HFFc6 (cell line): ENCODE data around the gene KMO. TPM values are rescaled to one million over a fixed set of nuclear protein-coding genes. Genes with fewer than 3 reads are reported as not detected.

Source experiments
- DNase-seq: peaks from one replicate; pipeline ENCODE4 v3.0.0-alpha.2; 2018
- H3K27ac Mint-ChIP-seq: 2 replicates; pipeline ENCODE4 v1.8.0; 2020; ENCODE audit warnings: mild to moderate bottlenecking, mixed read lengths
- H3K27me3 Mint-ChIP-seq: 2 replicates; pipeline ENCODE4 v1.8.0; 2021; ENCODE audit warnings: mild to moderate bottlenecking, moderate library complexity, mixed read lengths; ENCODE audit not compliant: insufficient read depth
- H3K36me3 Mint-ChIP-seq: 2 replicates; pipeline ENCODE4 v1.8.0; 2021; ENCODE audit warnings: low read depth, mixed read lengths
- H3K4me1 Mint-ChIP-seq: 2 replicates; pipeline ENCODE4 v1.8.0; 2020; ENCODE audit warnings: low read depth, mixed read lengths
- H3K4me3 Mint-ChIP-seq: 2 replicates; pipeline ENCODE4 v1.8.0; 2020; ENCODE audit warnings: mild to moderate bottlenecking, moderate library complexity, mixed read lengths
- H3K9me3 Mint-ChIP-seq: 2 replicates; pipeline ENCODE4 v1.8.0; 2020; ENCODE audit warnings: mild to moderate bottlenecking, mixed read lengths
- CTCF ChIP-seq: fragments of 200-600 bp; sonication (generic); IDR thresholded peaks from 2 replicates; pipeline ENCODE4 v1.5.0; 2021; ENCODE audit warnings: antibody characterized with exemption, mild to moderate bottlenecking
- total RNA-seq, 6 experiments: library from RNA; stranded (reverse); fragmentation: NEBNext Ultra II Directional; extraction: Animal tissue kit (Norgen Biotek cat#: 25700); gene quantifications; 2 replicates in 1 of 6; 3 replicates in 5 of 6; pipeline ENCODE4 v1.2.3, GENCODE V29; 2021

Gene KMO
- total RNA-seq, 6 experiments from 2014 or later: not detected

GRCh38 chr1:241589521-241589920, 57.3 kb downstream of the KMO start:
- Mint-ChIP-seq H3K36me3 (peaks cover 5% of the 10 kb centered on the region; the same call in 1 of the 2 replicates), H3K27ac (no peak overlapping the region)

GRCh38 chr1:241590719-241591118, 58.5 kb downstream of the KMO start:
- no peaks in the 10 kb centered on the region for H3K9me3 Mint-ChIP-seq
- H3K36me3 Mint-ChIP-seq: peaks cover 5% of the 10 kb centered on the region; the same call in 1 of the 2 replicates
- peaks cover 35% of the 10 kb centered on the region for H3K4me1 Mint-ChIP-seq
- peak overlapping the region; percentile 28; the same call in 1 of the 2 replicates for H3K27ac Mint-ChIP-seq
- no peak for TF ChIP-seq CTCF
- no peak for DNase-seq
- no peak overlapping the region for H3K4me3 Mint-ChIP-seq
- H3K27me3 Mint-ChIP-seq: no peaks in the 10 kb centered on the region

More at GRCh38 chr1:241589521-241589920, 57.3 kb downstream of the KMO start:
- no peak for TF ChIP-seq CTCF
- no peaks in the 10 kb centered on the region for H3K27me3 Mint-ChIP-seq
- H3K4me3 Mint-ChIP-seq: no peak overlapping the region
- no peak for DNase-seq
- no peaks in the 10 kb centered on the region for H3K9me3 Mint-ChIP-seq
- peaks cover 35% of the 10 kb centered on the region for H3K4me1 Mint-ChIP-seq

GRCh38 chr1:241591317-241591716, 59.1 kb downstream of the KMO start:
- peak; percentile 82 for DNase-seq
- H3K27ac Mint-ChIP-seq: peak overlapping the region; percentile 68

GRCh38 chr1:241591736-241592135, 59.6 kb downstream of the KMO start:
- H3K27me3 Mint-ChIP-seq: no peaks in the 10 kb centered on the region
- TF ChIP-seq CTCF: no peak
- peak overlapping the region; percentile 38; the same call in 1 of the 2 replicates for H3K4me3 Mint-ChIP-seq
- H3K36me3 Mint-ChIP-seq: peaks cover 5% of the 10 kb centered on the region; the same call in 1 of the 2 replicates
- H3K9me3 Mint-ChIP-seq: no peaks in the 10 kb centered on the region
- DNase-seq: no peak
- peaks cover 43% of the 10 kb centered on the region for H3K4me1 Mint-ChIP-seq
- H3K27ac Mint-ChIP-seq: peak overlapping the region; percentile 68

More at GRCh38 chr1:241591317-241591716, 59.1 kb downstream of the KMO start:
- no peaks in the 10 kb centered on the region for H3K9me3 Mint-ChIP-seq
- no peak for TF ChIP-seq CTCF
- H3K36me3 Mint-ChIP-seq: peaks cover 5% of the 10 kb centered on the region; the same call in 1 of the 2 replicates
- no peaks in the 10 kb centered on the region for H3K27me3 Mint-ChIP-seq
- 0 out of 2 replicates have a peak overlapping the region, but pooled peaks have one; percentile 38 for H3K4me3 Mint-ChIP-seq
- peaks cover 39% of the 10 kb centered on the region for H3K4me1 Mint-ChIP-seq

- peak overlapping the region; percentile 68 for H3K27ac Mint-ChIP-seq
- peaks cover 44% of the 10 kb centered on the region for H3K4me1 Mint-ChIP-seq
- H3K4me3 Mint-ChIP-seq: peak overlapping the region; percentile 41
- peaks cover 5% of the 10 kb centered on the region; the same call in 1 of the 2 replicates for H3K36me3 Mint-ChIP-seq
- peak; percentile 94 for DNase-seq
- no peaks in the 10 kb centered on the region for H3K27me3 Mint-ChIP-seq
- no peak for TF ChIP-seq CTCF
- no peaks in the 10 kb centered on the region for H3K9me3 Mint-ChIP-seq
Observed at GRCh38 chr1:241592273-241592958, 60.2 kb downstream of the KMO start.
